Measurements from ENCODE around the gene SYNJ2. TPM values are rescaled to one million over a fixed set of nuclear protein-coding genes. Genes with fewer than 3 reads are reported as not detected.

The SYNJ2 gene
- total RNA-seq, 1 experiment from 2014 or later = 24.5 TPM

GRCh38 chr6:157991067-157991432 is 9.4 kb downstream of the SYNJ2 start:
- Mint-ChIP-seq H3K27ac (peak overlapping the region in 2 of 3 experiments; percentile 52 to 62; a peak in 2 of 7 replicates), H3K4me1 (peaks cover 36 to 45% of the 10 kb centered on the region in 2 experiments), H3K9me3 (no peaks in the 10 kb centered on the region), H3K36me3 (ENCODE audit: insufficient read depth in 1 of 3, low read depth in 3 of 3) (peaks cover 4 to 8% (median 6%) of the 10 kb centered on the region in 3 experiments; a peak in 5 of 7 replicates), H3K27me3 (ENCODE audit: low read depth) (no peaks in the 10 kb centered on the region), H3K4me3 (no peak overlapping the region)
- H3K56ac ChIP-seq (ENCODE audit: insufficient read length, low read depth, low read length) = no peak overlapping the region
- no peaks in the 10 kb centered on the region for H3K23me2 ChIP-seq (ENCODE audit: insufficient read length, low read depth, low read length, poor library complexity, severe bottlenecking)
- no peak overlapping the region for H4K8ac ChIP-seq (replicated peaks; ENCODE audit: insufficient read length, low read depth, low read length)
- H3K4ac ChIP-seq (ENCODE audit: low read depth, low read length) = no peak overlapping the region
- no peak overlapping the region for H3K23ac ChIP-seq (ENCODE audit: insufficient read length, low read depth, low read length)
- no peaks in the 10 kb centered on the region for H4K20me1 ChIP-seq (ENCODE audit: control insufficient read depth, insufficient read depth, insufficient read length)
- no peak overlapping the region for H3K27ac ChIP-seq (ENCODE audit: insufficient read length, low read depth, low read length)
- H2AFZ ChIP-seq (ENCODE audit: low read length) = no peak overlapping the region
- no peak overlapping the region for H3K14ac ChIP-seq (ENCODE audit: insufficient read depth, low read length)
- no peak overlapping the region for H2BK12ac ChIP-seq (ENCODE audit: insufficient read length, low read depth, low read length)
- H2BK15ac ChIP-seq (ENCODE audit: low read depth, low read length) = no peak overlapping the region
- no peak overlapping the region for H2AK5ac ChIP-seq (ENCODE audit: insufficient read length, low read length)
- no peak overlapping the region for H4K91ac ChIP-seq (ENCODE audit: insufficient read length, low read depth, low read length)
- no peak overlapping the region for H2BK120ac ChIP-seq (ENCODE audit: low read depth, low read length, poor library complexity, severe bottlenecking)
- no peaks in the 10 kb centered on the region for H3K9me3 ChIP-seq (ENCODE audit: control insufficient read depth, low read depth, low read length)
- peaks cover 13% of the 10 kb centered on the region for H3K79me2 ChIP-seq (ENCODE audit: insufficient read depth, low read length)
- H3K4me1 ChIP-seq (ENCODE audit: insufficient read depth, low read length) = no peaks in the 10 kb centered on the region; the same call in 1 of the 2 replicates
- H3K4me2 ChIP-seq (ENCODE audit: insufficient read depth, insufficient read length, low read length) = no peak overlapping the region
- no peak overlapping the region for H3K18ac ChIP-seq (ENCODE audit: insufficient read length, low read depth, low read length)
- no peak overlapping the region for H3K9ac ChIP-seq (ENCODE audit: extremely low read depth, insufficient read length, low read length)
- no peak overlapping the region for H2BK5ac ChIP-seq (ENCODE audit: insufficient read length, low read length)
- H3K27me3 ChIP-seq (ENCODE audit: insufficient read depth, low read length) = no peaks in the 10 kb centered on the region
- no peak for DNase-seq
- no peak overlapping the region for H3T11ph ChIP-seq (ENCODE audit: low read length)
- TF ChIP-seq CTCF (conservative IDR thresholded peaks at IDR 0.05) = no peak
- no CpG with 5 or more reads among the region's 11 CpGs for WGBS (ENCODE audit: extremely low coverage, insufficient read length, low lambda C conversion rate)
- H4K5ac ChIP-seq (ENCODE audit: insufficient read length, low read depth, low read length) = no peak overlapping the region
- H2BK20ac ChIP-seq (ENCODE audit: low read depth, low read length, poor library complexity, severe bottlenecking) = no peak overlapping the region
- no peaks in the 10 kb centered on the region for H3K79me1 ChIP-seq (ENCODE audit: insufficient read depth, low read depth, low read length, poor library complexity, severe bottlenecking)
